Measurements from ENCODE around the gene PPHLN1.

Gene PPHLN1

DNA sequence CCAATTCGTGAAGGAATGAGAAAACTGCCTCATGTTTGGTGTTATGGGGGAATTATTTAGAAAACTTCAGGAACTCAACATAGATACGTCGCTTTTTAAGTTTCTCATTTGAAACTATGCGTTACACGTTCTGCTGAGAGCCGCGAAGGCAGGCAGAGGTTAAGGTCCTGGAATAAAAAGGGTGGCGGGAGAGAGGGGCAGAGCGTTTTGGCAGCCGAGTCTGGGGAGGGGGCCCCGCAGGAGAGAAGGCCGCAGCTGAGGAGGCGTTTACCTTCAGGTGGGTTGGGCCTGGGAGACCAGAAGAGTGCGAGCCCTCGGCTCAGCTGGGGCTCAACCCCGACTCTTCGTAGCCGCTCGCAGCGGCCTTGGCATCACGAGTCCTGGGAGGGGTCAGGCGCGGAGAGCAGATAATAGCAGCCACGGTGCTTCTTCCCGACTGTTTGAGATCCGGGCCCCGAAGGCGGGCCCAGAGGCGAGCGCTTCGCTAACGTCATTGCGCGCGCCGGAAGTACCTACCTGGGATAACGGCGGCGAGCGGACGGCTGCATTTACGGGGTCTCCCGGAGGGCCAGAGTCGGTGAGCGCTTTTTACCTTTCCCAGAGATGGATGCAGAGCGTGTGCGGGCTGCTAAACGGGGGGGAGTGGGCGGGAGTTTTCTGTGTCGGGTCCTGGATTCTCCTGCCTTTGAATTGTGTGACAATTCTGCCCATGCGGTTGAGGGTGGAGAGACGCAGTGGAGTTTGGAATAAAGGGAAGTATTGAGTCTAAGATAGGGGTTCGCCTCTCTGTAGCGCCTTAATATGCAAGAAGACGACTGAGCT, at the start of gene PPHLN1, which contains the start of gene ZCRB1:
Gene PPHLN1, plus strand, starts transcription at position 515 of the 822 bp plus-strand sequence. CDS start 9,736 bp downstream, outside the sequence.
Gene ZCRB1, minus strand, starts transcription at position 442 of the 822 bp plus-strand sequence. CDS start 1,992 bp downstream, outside the sequence.
- DNase-seq = peak; percentile 87

DNA sequence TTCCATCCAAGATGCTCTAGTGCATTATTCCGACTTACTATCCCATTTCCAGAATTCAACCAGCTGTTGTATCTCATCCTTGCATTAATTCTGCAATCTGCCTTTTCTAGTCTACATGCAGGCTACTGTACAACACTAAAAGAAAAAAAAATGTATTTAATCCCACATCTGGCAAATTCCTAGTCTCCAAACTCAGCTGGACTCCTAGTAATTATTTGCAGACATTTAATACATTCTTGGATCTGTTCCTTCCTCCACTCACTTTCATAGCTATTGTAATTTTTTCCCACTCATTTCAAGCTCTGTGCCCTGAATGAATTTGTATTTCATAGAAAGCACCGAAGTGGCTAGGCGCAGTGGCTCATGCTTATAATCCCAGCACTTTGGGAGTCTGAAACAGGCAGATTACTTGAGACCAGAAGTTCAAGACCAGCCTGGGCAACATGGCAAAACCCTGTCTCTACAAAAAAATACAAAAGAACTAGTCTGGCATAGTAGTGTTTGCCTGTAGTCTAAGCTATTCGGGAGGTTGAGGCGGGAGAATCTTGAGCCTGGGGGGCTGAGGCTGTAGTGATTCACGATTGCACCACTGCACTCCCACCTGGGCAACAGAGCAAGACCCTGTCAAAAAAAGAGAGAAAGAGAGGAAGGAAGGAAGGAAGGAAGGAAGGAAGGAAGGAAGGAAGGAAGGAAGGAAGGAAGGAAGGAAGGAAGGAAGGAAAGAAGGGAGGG, 48.4 kb upstream of the PPHLN1 start:
- no peak for DNase-seq

GRCh38 chr12:42278128-42278510, 47.8 kb upstream of the PPHLN1 start:
- DNase-seq = no peak

- no peak for DNase-seq
These were observed 44.7 kb upstream of the PPHLN1 start for GRCh38 chr12:42281278-42281677.

DNA sequence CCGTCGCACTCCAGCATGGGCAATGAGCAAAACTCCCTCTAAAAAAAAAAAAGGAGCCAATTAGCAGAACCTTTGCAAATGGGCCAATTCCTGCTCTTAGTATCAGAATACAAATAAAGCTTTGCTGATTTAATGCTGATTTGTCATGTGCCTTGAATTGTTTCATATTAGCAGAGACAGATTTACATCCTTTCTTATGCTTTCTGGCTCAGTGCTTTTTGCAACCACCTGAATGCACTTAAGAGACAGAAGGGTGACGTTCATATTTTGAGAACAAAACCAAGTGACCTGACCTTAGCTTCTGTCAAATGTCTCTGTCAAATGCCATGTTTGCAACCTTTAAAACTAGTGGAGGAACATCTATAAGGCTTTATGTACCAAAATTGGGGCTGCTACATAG, 44.1 kb upstream of the PPHLN1 start:
- no peak for DNase-seq

- no peak for DNase-seq
These were observed 43.7 kb upstream of the PPHLN1 start for GRCh38 chr12:42282294-42282693.

GRCh38 chr12:42283739-42284138, 42.2 kb upstream of the PPHLN1 start:
- no peak for DNase-seq

DNA sequence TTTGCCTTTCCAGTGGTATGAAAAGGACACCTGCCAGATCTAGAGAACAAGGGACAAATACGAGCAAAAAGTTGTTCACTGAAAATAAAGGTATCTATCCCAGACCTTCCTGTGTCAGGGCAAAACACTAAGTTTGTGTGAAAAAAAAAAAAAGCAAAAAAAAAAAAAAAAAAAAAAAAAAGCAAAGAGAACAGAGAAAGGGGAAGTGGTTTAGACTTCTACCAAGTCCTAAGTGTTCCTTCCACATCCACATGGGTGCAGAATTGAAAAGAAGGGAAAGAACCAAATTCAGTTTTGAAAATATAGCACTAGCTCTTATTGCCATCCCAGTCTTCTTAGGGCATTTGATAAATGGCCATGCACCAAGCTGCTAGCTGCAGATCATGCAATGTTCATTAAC, 41.8 kb upstream of the PPHLN1 start:
- no peak for DNase-seq

GRCh38 chr12:42284876-42285275, 41.1 kb upstream of the PPHLN1 start:
- DNase-seq = no peak

DNA sequence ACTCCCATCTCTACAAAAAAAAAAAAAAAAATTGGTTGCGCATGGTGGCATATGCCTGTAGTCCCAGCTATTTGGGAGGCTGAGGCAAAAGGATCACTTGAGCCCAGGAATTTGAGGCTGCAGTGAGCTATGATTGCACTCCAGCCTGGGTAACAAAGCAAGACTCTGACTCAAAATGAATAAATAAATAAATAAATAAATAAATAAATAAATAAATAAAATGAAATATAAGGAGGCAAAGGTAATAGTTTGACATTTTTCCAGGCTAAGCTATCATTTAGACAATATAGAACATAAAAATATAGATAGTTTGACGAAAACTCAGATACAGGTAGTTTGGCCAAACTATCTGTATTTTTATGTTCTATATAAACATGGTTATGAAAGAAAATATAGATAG, 40.5 kb upstream of the PPHLN1 start:
- no peak for DNase-seq

DNA sequence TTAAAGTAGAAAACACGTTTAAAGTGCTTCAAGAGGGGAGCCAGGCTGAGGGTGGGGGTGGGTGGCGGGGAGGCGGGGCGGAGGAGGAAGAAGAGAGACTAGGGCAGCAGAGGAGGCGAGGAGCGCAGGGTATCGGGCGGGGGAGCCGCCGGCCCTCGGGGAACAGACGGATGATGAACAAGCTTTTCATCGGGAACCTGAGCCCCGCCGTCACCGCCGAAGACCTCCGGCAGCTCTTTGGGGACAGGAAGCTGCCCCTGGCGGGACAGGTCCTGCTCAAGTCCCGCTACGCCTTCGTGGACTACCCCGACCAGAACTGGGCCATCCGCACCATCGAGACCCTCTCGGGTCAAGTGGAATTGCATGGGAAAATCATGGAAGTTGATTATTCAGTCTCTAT, 39.2 kb upstream of the PPHLN1 start:
- DNase-seq = no peak

- DNase-seq = no peak
These were observed 37.4 kb upstream of the PPHLN1 start for GRCh38 chr12:42288544-42288943.

DNA sequence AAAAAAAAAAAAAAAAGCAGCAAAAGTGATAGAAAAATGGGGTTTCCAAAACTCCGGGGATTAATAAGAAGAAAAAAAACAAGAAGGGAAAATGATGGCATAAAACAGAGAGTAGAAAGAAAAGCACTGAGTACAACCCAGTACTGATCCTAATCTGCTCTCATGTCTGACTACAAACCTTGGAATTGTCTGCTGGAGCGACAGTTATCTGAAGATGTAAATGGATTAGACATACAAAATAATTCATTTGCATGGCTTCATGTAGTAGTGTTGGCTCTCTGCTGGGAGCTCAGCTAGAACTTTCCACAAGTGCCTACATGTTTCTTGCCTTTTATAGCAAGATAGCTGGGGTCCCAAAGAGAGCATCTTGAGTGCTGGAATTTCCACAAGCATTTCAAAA, 34.3 kb upstream of the PPHLN1 start:
- no peak for DNase-seq

GRCh38 chr12:42296503-42297109, 29.4 kb upstream of the PPHLN1 start:
- DNase-seq = peak; percentile 53

DNA sequence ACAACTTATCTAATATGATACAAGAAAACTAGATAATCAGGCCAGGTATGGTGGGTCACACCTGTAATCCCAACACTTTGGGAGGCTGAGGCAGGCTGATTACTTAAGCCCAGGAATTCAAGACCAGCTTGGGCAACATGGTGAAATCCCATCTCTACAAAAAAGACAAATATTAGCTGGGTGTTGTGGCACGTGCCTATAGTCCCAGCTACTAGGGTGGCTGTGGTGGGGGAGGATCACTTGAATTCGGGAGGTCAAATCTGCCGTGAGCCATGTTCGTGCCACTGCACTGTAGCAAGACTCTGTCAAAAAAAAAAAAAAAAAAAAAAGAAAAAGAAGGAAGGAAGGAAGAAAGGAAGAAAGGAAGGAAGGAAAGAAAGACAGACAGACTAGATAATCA, 27.1 kb upstream of the PPHLN1 start:
- no peak for DNase-seq

- DNase-seq = peak; percentile 91
These were observed 26.3 kb upstream of the PPHLN1 start for GRCh38 chr12:42299392-42300308.

GRCh38 chr12:42306297-42306696, 19.7 kb upstream of the PPHLN1 start:
- no peak for DNase-seq

- DNase-seq = no peak
These were observed 17.6 kb upstream of the PPHLN1 start for GRCh38 chr12:42308390-42308789.

- no peak for DNase-seq
These were observed 16.0 kb upstream of the PPHLN1 start for GRCh38 chr12:42309996-42310395.

- DNase-seq = no peak
These were observed 10.9 kb upstream of the PPHLN1 start for GRCh38 chr12:42315108-42315507.

DNA sequence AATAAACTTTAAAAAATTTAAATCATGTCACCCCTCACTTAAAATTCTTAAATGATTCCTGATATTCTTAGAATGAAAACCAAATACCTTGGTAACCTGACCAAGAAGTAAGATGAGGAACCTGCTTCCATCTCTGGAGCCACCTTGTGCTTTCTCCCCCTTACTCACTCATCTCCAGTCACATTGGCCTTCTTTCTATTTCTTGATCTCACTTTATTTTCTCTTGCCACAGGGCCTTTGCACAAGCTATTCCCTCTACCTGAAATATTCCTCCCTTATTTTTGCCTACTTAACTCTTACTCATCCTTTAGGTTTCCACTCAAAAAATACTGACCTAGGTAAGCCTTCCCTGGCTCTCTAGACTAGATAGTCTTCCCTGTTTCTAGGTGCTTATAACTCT, 5.2 kb upstream of the PPHLN1 start:
- DNase-seq = no peak

DNA sequence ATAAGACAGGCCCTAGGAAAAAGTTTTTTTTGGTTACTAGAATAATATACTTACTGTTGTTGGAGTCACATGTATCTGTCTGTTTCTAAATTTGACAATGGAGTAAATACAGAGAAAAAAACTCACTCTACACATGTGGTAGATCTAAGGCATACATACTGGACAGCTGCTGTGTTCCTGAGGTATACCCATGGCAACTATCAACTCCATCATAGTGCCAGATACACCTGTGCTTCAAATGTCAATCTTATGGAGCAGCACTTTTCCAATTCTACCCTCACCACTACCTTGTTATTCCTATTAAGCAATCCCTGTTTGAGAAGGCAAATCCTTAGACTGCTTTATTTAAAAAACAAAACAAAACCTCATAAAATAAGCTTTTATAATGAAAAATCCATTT, 3.4 kb upstream of the PPHLN1 start:
- DNase-seq = no peak

- no peak for DNase-seq
These were observed 2.1 kb upstream of the PPHLN1 start for GRCh38 chr12:42323856-42324255.
